Uterus (tissue), 2 donors: Measurements from ENCODE around the gene GKN2.

Experiments used
- POLR2A ChIP-seq, 2 donors: fragments of 450-650 bp; IDR thresholded peaks; one replicate each; pipeline ENCODE4 v1.6.1; 2016; ENCODE audit warnings: antibody characterized with exemption in 2 of 2, mild to moderate bottlenecking in 1 of 2, moderate library complexity in 1 of 2
- TF ChIP-seq, protein P1 (sequence below), 4 experiments: fragments of 200-600 bp in 2 of 4; fragments of 450-650 bp in 2 of 4; sonication (generic) in 2 of 4; IDR thresholded peaks; one replicate each; pipeline ENCODE4 v1.5.1; 2016 to 2019; ENCODE audit warnings: antibody characterized with exemption in 4 of 4, mild to moderate bottlenecking in 2 of 4, moderate library complexity in 1 of 4

DNA sequence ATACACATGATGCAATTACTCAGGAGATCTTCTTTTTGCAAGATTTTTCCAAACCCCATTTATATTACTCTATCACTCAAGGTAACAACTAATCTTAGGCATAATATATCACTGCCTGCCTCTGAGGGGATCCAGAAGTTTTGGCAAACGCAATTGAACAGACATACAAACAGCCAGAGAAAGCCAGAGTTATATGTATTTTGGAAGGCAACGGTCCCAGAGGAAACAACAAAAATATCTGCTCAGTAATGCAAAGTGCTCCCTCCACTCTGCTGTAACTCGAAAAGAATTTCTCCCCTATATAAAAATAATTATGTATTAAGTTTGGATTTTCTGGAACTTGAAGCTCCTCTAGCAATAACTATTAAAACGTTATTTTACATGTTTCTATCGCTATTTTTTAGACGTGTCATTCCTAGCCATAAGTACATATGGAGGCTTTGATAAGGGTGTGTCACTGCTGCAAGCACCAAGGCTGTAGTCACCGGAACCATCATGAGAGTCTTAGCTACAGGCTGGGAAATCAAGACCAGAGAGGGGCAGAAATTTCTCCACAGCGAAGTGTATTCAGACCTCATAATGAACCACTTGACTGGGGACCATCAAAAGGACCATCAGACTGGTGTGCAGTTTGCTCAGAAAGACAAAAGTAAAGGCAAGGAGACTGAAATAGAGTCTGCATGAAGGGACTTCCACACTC lies 18.0 kb upstream of the GKN2 start:
- TF ChIP-seq POLR2A (IDR thresholded peaks at IDR 0.05) = no peak
- TF ChIP-seq, protein P1, sequence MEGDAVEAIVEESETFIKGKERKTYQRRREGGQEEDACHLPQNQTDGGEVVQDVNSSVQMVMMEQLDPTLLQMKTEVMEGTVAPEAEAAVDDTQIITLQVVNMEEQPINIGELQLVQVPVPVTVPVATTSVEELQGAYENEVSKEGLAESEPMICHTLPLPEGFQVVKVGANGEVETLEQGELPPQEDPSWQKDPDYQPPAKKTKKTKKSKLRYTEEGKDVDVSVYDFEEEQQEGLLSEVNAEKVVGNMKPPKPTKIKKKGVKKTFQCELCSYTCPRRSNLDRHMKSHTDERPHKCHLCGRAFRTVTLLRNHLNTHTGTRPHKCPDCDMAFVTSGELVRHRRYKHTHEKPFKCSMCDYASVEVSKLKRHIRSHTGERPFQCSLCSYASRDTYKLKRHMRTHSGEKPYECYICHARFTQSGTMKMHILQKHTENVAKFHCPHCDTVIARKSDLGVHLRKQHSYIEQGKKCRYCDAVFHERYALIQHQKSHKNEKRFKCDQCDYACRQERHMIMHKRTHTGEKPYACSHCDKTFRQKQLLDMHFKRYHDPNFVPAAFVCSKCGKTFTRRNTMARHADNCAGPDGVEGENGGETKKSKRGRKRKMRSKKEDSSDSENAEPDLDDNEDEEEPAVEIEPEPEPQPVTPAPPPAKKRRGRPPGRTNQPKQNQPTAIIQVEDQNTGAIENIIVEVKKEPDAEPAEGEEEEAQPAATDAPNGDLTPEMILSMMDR (IDR thresholded peaks at IDR 0.05) = no peak
